GM12878 (cell line): Measurements from ENCODE around the gene SSR1. TPM values are rescaled to one million over a fixed set of nuclear protein-coding genes. Genes with fewer than 3 reads are reported as not detected.
"Not testable (repeated sequence)": the region's sequence is repeated elsewhere in the genome, so short reads cannot be mapped to it uniquely, and the experiment has no call there.

ENCODE experiments used
- ATAC-seq: fragments of 200-7000 bp; cut with Tn5 transposase; 3 replicates; pipeline ENCODE4 v1.9.1; 2020; ENCODE audit warnings: mild to moderate bottlenecking, moderate library complexity
- BruUV-seq: library from RNA; stranded (reverse); fragments of 400-500 nt; replicated peaks from 2 replicates; lab custom pipeline; 2021; lab: Mats Ljungman, UMichigan
- CTCF ChIA-PET: fragments of 300-600 bp; sonication (Branson Sonifier 250); formaldehyde crosslinking; extraction: SDS; loops from one replicate; lab custom pipeline; 2021; ENCODE audit warnings: inconsistent platforms; lab: Yijun Ruan, JAX
- POLR2A ChIA-PET: fragments of 350-600 bp; formaldehyde crosslinking; extraction: SDS; loops from one replicate; lab custom pipeline; 2021; ENCODE audit warnings: inconsistent platforms; lab: Charles Lee
- RAD21 ChIA-PET: fragments of 300-600 bp; sonication (Branson Sonifier 250); formaldehyde crosslinking; loops from one replicate; lab custom pipeline; 2023; ENCODE audit warnings: antibody characterized with exemption; ENCODE audit not compliant: unreplicated experiment; lab: Charles Lee
- SMC1A ChIA-PET: fragments of 300-600 bp; sonication (Branson Sonifier 250); formaldehyde crosslinking; loops from one replicate; lab custom pipeline; 2023; ENCODE audit not compliant: unreplicated experiment, uncharacterized antibody; lab: Charles Lee
- DNase-seq: peaks from one replicate; pipeline ENCODE4 v3.0.0-alpha.2; 2011; ENCODE audit warnings: low read depth, low spot score
- FAIRE-seq: peaks from 3 replicates; lab custom pipeline; 2011; peaks lifted over from hg19 to GRCh38; lab: Jason Lieb, UNC
- H2AFZ ChIP-seq: 2 replicates; pipeline ENCODE4 v1.6.0; 2011; ENCODE audit warnings: low read depth, low read length, control low read depth; ENCODE audit not compliant: control insufficient read depth
- H3K27ac ChIP-seq: 2 replicates; pipeline ENCODE4 v1.5.1; 2011; ENCODE audit warnings: control low read depth; ENCODE audit not compliant: control insufficient read depth, insufficient read depth
- H3K27me3 ChIP-seq, 2 experiments: replicated peaks in 1 of 2; 2 replicates each; pipeline versions ENCODE4 v1.6.0 to v1.6.1; 2011; ENCODE audit warnings: low read length in 1 of 2; ENCODE audit not compliant: control insufficient read depth in 2 of 2, insufficient read depth in 2 of 2
- H3K36me3 ChIP-seq, 2 experiments: 2 replicates each; pipeline ENCODE4 v1.5.1; 2011; ENCODE audit warnings: low read length in 1 of 2; ENCODE audit not compliant: control insufficient read depth in 2 of 2, insufficient read depth in 2 of 2
- H3K4me1 ChIP-seq: 2 replicates; pipeline ENCODE4 v1.6.1; 2011; ENCODE audit warnings: mild to moderate bottlenecking, low read length, moderate library complexity, mixed read lengths; ENCODE audit not compliant: control insufficient read depth, insufficient read depth
- H3K4me2 ChIP-seq: 2 replicates; pipeline ENCODE4 v1.6.0; 2011; ENCODE audit warnings: control low read depth; ENCODE audit not compliant: control insufficient read depth, insufficient read depth
- H3K4me3 ChIP-seq: fragments of 200-600 bp; sonication (generic); 2 replicates; pipeline ENCODE4 v1.5.1; 2016
- H3K79me2 ChIP-seq: 2 replicates; pipeline ENCODE4 v1.6.0; 2011; ENCODE audit warnings: low read length; ENCODE audit not compliant: control insufficient read depth, insufficient read depth
- H3K9ac ChIP-seq: 2 replicates; pipeline ENCODE4 v1.8.0; 2011; ENCODE audit warnings: low read length, control low read depth, mixed read lengths; ENCODE audit not compliant: control insufficient read depth, insufficient read depth
- H3K9me3 ChIP-seq: replicated peaks from 3 replicates; pipeline ENCODE4 v1.5.1; 2011; ENCODE audit warnings: mild to moderate bottlenecking, low read length; ENCODE audit not compliant: control insufficient read depth, insufficient read depth
- H4K20me1 ChIP-seq: 2 replicates; pipeline ENCODE4 v1.6.0; 2011; ENCODE audit not compliant: control insufficient read depth, insufficient read depth
- HSF1 ChIP-seq: fragments of 150-350 bp; IDR thresholded peaks from 2 replicates; pipeline ENCODE4 v1.6.1; 2014; ENCODE audit warnings: mild to moderate bottlenecking, low read depth, low read length
- MAX ChIP-seq: IDR thresholded peaks from 2 replicates; pipeline ENCODE4 v1.6.1; 2012; ENCODE audit warnings: low read depth, low read length, improper control_type of control experiment
- PBX3 ChIP-seq: IDR thresholded peaks from 2 replicates; pipeline ENCODE4 v1.6.1; 2011; ENCODE audit warnings: mild to moderate bottlenecking, low read depth, low read length, moderate library complexity; ENCODE audit not compliant: insufficient replicate concordance
- REST ChIP-seq: IDR thresholded peaks from 2 replicates; pipeline ENCODE4 v1.6.1; 2012; ENCODE audit warnings: mild to moderate bottlenecking, low read depth, low read length
- WGBS: methylation state at CpG from one replicate; pipeline ENCODE4 v1.1.6; 2016; ENCODE audit warnings: low lambda C conversion rate; ENCODE audit not compliant: insufficient replicate concordance, insufficient coverage; ENCODE audit errors: missing lambda C conversion rate; 5-methylcytosine and 5-hydroxymethylcytosine counted together
- in situ Hi-C: fragments of 300-500 bp; cut with MboI; formaldehyde crosslinking; loops from 9 replicates; pipeline ENCODE4 v1.14.3; 2018; ENCODE audit warnings: mixed read lengths
- intact Hi-C: fragments of 100-400 bp; cut with micrococcal nuclease; formaldehyde crosslinking; loops from one replicate; pipeline ENCODE4 v1.14.2; 2022; ENCODE audit not compliant: unreplicated experiment
- polyA plus RNA-seq, 11 experiments: library from polyadenylated mRNA; depleted of rRNA in 4 of 11; unstranded in 6 of 11; stranded (reverse) in 5 of 11; fragments of >200 nt; fragmentation: Nextera tagmentation in 4 of 11; fragmentation: Illumina TruSeq in 1 of 11; extraction: Ambion mirVana in 4 of 11; extraction: Trizol in 1 of 11; gene quantifications; 1 replicate in 1 of 11; 2 replicates in 10 of 11; pipeline versions ENCODE4 v1.2.1 to v1.2.3, GENCODE V29; 2011 to 2016; ENCODE audit warnings: inconsistent platforms in 2 of 11, missing spikeins in 2 of 11, low read depth in 1 of 11
- total RNA-seq, 4 experiments: library from RNA; depleted of rRNA in 3 of 4; stranded (reverse); fragments of >200 nt in 3 of 4; fragmentation: Illumina TruSeq in 1 of 4; extraction: Trizol in 1 of 4; gene quantifications; 2 replicates each; pipeline versions ENCODE4 v1.2.1 to v1.2.3, GENCODE V29; 2013 to 2021

Gene SSR1
- total and polyA plus RNA-seq, 10 of the 15 experiments (the other 5 are each of a cell fraction or from before 2014, with no cell fraction given), result 42.0 to 209 (median 128) TPM

- H3K27me3 ChIP-seq, result no peaks in the 10 kb centered on the region
- H3K4me3 ChIP-seq, result no peak overlapping the region
- RAD21 ChIA-PET, result interaction anchor here (0.6 kb wide), 1 partner anchor 14 kb away, joined by 4 read pairs; no protein-coding TSS in a partner anchor
- H3K36me3 ChIP-seq, result no peaks in the 10 kb centered on the region
- POLR2A ChIA-PET, result no interaction called here
- intact Hi-C loops (no loop called here), in situ Hi-C loops (no loop called here)
- SMC1A ChIA-PET, result no interaction called here
- H3K9ac ChIP-seq, result no peak overlapping the region
- H2AFZ ChIP-seq, result no peak overlapping the region
- no peak for FAIRE-seq
- ATAC-seq, result no peak
- H3K4me1 ChIP-seq, result peaks cover 6% of the 10 kb centered on the region
- no peak for DNase-seq
- no peaks in the 10 kb centered on the region for H4K20me1 ChIP-seq
- CTCF ChIA-PET, result no interaction called here
- BruUV-seq, result no TSS peak
- no peak overlapping the region for H3K27ac ChIP-seq
- no peak overlapping the region for H3K4me2 ChIP-seq
- H3K9me3 ChIP-seq, result no peaks in the 10 kb centered on the region; the same call in 2 of the 3 replicates
- H3K79me2 ChIP-seq, result no peaks in the 10 kb centered on the region
- TF ChIP-seq HSF1 (no peak), MAX (no peak), REST (no peak), PBX3 (no peak)
Measured at GRCh38 chr6:7323074-7323473, 10.1 kb upstream of the SSR1 start.

- H3K4me2 ChIP-seq, H3K4me3 ChIP-seq, H3K9me3 ChIP-seq, CTCF ChIA-PET, H3K9ac ChIP-seq, H3K36me3 ChIP-seq, H4K20me1 ChIP-seq, FAIRE-seq, ATAC-seq, SMC1A ChIA-PET, H3K27me3 ChIP-seq, RAD21 ChIA-PET, BruUV-seq, POLR2A ChIA-PET, H3K27ac ChIP-seq, intact Hi-C loops, H3K79me2 ChIP-seq, H3K4me1 ChIP-seq, DNase-seq, H2AFZ ChIP-seq, in situ Hi-C loops: not testable (repeated sequence)
- WGBS, result 56% methylated on average over 6 of the region's 6 CpGs
Measured at GRCh38 chr6:7321866-7322265, 8.9 kb upstream of the SSR1 start.
